Activated CD4-positive, alpha-beta T cell treated with anti-CD3 and anti-CD28 coated beads for 36 hours (primary cell): ENCODE data around the gene VEPH1. TPM values are rescaled to one million over a fixed set of nuclear protein-coding genes. Genes with fewer than 3 reads are reported as not detected.

Experiments
- ATAC-seq: fragments of 200-7000 bp; cut with Tn5 transposase; one replicate; pipeline ENCODE4 v1.10.0; 2021; ENCODE audit warnings: mild to moderate bottlenecking, moderate library complexity
- CTCF ChIA-PET: fragments of 350-600 bp; sonication (Branson Sonifier 250); formaldehyde crosslinking; loops from one replicate; lab custom pipeline; 2021; ENCODE audit warnings: antibody characterized with exemption; lab: Charles Lee
- POLR2A ChIA-PET: fragments of 350-600 bp; sonication (Branson Sonifier 250); formaldehyde crosslinking; loops from one replicate; lab custom pipeline; 2021; ENCODE audit warnings: antibody characterized with exemption, inconsistent platforms; lab: Charles Lee
- DNase-seq: peaks from one replicate; pipeline ENCODE4 v3.0.0-alpha.2; 2020
- H3K27ac Mint-ChIP-seq: one replicate; pipeline ENCODE4 v1.8.0; 2021; ENCODE audit warnings: mixed read lengths
- H3K27me3 Mint-ChIP-seq: one replicate; pipeline ENCODE4 v1.8.0; 2021; ENCODE audit warnings: mixed read lengths
- H3K36me3 Mint-ChIP-seq: one replicate; pipeline ENCODE4 v1.8.0; 2021; ENCODE audit warnings: low read depth, mixed read lengths
- H3K4me1 Mint-ChIP-seq: one replicate; pipeline ENCODE4 v1.8.0; 2021; ENCODE audit warnings: mixed read lengths
- H3K4me3 Mint-ChIP-seq: one replicate; pipeline ENCODE4 v1.8.0; 2021; ENCODE audit warnings: mild to moderate bottlenecking, moderate library complexity, mixed read lengths
- H3K9me3 Mint-ChIP-seq: one replicate; pipeline ENCODE4 v1.8.0; 2021; ENCODE audit warnings: low read depth, mixed read lengths
- intact Hi-C, 2 experiments: fragments of 100-400 bp; cut with DNase I in 1 of 2; cut with micrococcal nuclease in 1 of 2; formaldehyde crosslinking; loops; one replicate each; pipeline versions ENCODE4 v1.14.2 to v1.15.1; 2022 to 2024; cut with DNase I, micrococcal nuclease
- total RNA-seq, 2 experiments: library from RNA; stranded (reverse); gene quantifications; one replicate each; pipeline ENCODE4 v1.2.3, GENCODE V29; 2021

VEPH1 gene
- total RNA-seq, 2 experiments from 2014 or later, result not detected

- CTCF ChIA-PET, result no interaction called here
- Mint-ChIP-seq H3K27me3 (no peaks in the 10 kb centered on the region), H3K9me3 (no peaks in the 10 kb centered on the region), H3K27ac (no peak overlapping the region), H3K36me3 (no peaks in the 10 kb centered on the region), H3K4me3 (no peak overlapping the region), H3K4me1 (no peaks in the 10 kb centered on the region)
- intact Hi-C loops, result no loop called here
- POLR2A ChIA-PET, result interaction anchor here (0.7 kb wide), 1 partner anchor 52 kb away, joined by 3 read pairs; no protein-coding TSS in a partner anchor
- DNase-seq (no peak), ATAC-seq (no peak)
Measured at GRCh38 chr3:157406394-157406793, 96.8 kb downstream of the VEPH1 start.

DNA sequence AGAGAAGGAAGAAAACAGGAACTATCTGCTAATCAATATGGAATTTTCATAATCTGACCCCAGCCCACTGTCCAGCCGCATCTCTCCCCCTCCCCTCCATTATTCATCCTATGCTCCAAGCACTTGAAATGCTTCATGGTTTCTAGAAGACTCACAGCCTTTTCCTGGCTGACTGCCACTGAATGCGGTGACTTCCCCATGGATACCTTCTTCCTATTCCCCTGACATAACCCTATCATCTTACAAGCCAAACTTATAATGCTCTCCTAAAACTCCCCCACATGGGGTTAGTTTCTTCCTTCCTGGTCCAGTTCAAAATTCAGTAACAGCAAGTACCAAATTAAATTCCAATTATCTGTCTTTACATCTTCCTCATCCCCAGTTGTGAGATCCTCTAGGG, 97.8 kb downstream of the VEPH1 start:
- Mint-ChIP-seq H3K36me3 (no peaks in the 10 kb centered on the region), H3K4me1 (no peaks in the 10 kb centered on the region), H3K9me3 (no peaks in the 10 kb centered on the region), H3K4me3 (no peak overlapping the region), H3K27me3 (no peaks in the 10 kb centered on the region), H3K27ac (no peak overlapping the region)
- ATAC-seq (no peak), DNase-seq (no peak)
- intact Hi-C loops, result no loop called here
- POLR2A ChIA-PET, result no interaction called here
- CTCF ChIA-PET, result no interaction called here

- intact Hi-C loops, result no loop called here
- H3K36me3 Mint-ChIP-seq, result no peaks in the 10 kb centered on the region
- no peaks in the 10 kb centered on the region for H3K4me1 Mint-ChIP-seq
- no peak overlapping the region for H3K27ac Mint-ChIP-seq
- ChIA-PET POLR2A (no interaction called here), CTCF (no interaction called here)
- H3K9me3 Mint-ChIP-seq, result no peaks in the 10 kb centered on the region
- ATAC-seq, result no peak
- no peak overlapping the region for H3K4me3 Mint-ChIP-seq
- no peaks in the 10 kb centered on the region for H3K27me3 Mint-ChIP-seq
- DNase-seq, result no peak
Measured at GRCh38 chr3:157404381-157404780, 98.8 kb downstream of the VEPH1 start.

DNA sequence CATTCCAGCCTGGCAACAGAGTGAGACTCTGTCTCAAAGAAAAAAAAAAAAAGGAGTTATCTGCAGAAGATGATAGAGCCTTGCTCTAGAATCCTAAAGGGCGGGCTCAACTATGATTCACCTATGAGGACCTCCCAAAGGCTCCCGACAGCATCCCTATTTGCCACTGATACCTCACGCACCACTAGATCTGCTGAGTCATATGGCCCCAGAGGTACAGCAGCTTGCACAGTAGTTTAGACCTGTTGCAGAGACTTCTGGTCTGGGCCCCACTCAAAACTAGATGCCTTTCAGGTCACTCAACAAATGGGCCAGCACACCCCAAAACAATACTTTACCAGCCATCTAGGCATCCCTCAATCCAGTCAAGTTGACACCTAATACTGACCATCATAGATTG, 104.6 kb downstream of the VEPH1 start:
- Mint-ChIP-seq H3K4me1 (no peaks in the 10 kb centered on the region), H3K27me3 (peaks cover 3% of the 10 kb centered on the region), H3K36me3 (no peaks in the 10 kb centered on the region), H3K4me3 (no peak overlapping the region), H3K9me3 (no peaks in the 10 kb centered on the region), H3K27ac (no peak overlapping the region)
- DNase-seq (no peak), ATAC-seq (no peak)
- ChIA-PET CTCF (no interaction called here), POLR2A (no interaction called here)
- intact Hi-C loops, result no loop called here

GRCh38 chr3:157394411-157394810, 108.8 kb downstream of the VEPH1 start:
- H3K4me3 Mint-ChIP-seq, result no peak overlapping the region
- H3K36me3 Mint-ChIP-seq, result peaks cover 2% of the 10 kb centered on the region
- ChIA-PET POLR2A (no interaction called here), CTCF (no interaction called here)
- peaks cover 3% of the 10 kb centered on the region for H3K9me3 Mint-ChIP-seq
- H3K27ac Mint-ChIP-seq, result no peak overlapping the region
- ATAC-seq (no peak), DNase-seq (no peak)
- peaks cover 3% of the 10 kb centered on the region for H3K27me3 Mint-ChIP-seq
- intact Hi-C loops, result no loop called here
- H3K4me1 Mint-ChIP-seq, result no peaks in the 10 kb centered on the region

DNA sequence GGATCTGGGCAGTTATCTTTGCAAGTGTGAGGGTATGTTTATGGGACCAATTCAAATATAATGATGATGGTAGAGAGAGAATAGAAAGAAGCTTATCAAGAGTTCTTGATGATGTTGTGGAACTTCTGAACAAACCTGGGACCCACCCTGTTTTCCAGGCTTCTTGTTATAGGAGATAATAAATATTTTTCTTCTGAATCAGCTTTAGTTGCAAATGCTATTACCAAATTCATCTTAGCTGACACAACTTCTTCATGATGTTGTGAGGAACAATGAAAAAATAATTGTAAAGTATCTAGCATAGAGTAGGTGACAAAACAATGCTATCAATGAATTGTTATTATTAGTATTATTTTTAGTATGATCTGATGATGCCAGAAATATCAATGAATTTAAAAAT, 110.1 kb downstream of the VEPH1 start:
- CTCF ChIA-PET, result no interaction called here
- intact Hi-C loops, result no loop called here
- no peaks in the 10 kb centered on the region for H3K4me1 Mint-ChIP-seq
- no peak overlapping the region for H3K4me3 Mint-ChIP-seq
- POLR2A ChIA-PET, result no interaction called here
- ATAC-seq (no peak), DNase-seq (no peak)
- H3K27ac Mint-ChIP-seq, result no peak overlapping the region
- H3K36me3 Mint-ChIP-seq, result peaks cover 2% of the 10 kb centered on the region
- peaks cover 3% of the 10 kb centered on the region for H3K9me3 Mint-ChIP-seq
- peaks cover 3% of the 10 kb centered on the region for H3K27me3 Mint-ChIP-seq

DNA sequence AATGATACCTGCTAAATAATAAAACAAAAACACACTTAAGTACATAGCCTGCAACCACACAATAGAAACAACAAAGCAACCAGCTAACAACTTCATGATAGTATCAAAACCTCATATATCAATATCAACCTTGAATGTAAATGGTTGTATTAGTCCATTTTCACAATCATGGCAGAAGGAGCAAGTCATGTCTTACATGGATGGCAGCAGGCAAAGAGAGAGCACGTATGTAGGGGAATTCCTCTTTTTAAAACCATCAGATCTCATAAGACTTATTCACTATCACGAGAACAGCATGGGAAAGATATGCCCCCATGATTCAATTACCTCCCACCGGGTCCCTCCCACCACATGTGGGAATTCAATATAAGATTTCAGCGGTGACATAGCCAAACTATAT, 111.1 kb downstream of the VEPH1 start:
- Mint-ChIP-seq H3K27me3 (peaks cover 2% of the 10 kb centered on the region), H3K36me3 (peaks cover 2% of the 10 kb centered on the region), H3K9me3 (peaks cover 3% of the 10 kb centered on the region), H3K4me1 (no peaks in the 10 kb centered on the region), H3K4me3 (no peak overlapping the region), H3K27ac (no peak overlapping the region)
- intact Hi-C loops, result no loop called here
- ATAC-seq (no peak), DNase-seq (no peak)
- CTCF ChIA-PET, result no interaction called here
- POLR2A ChIA-PET, result no interaction called here

- H3K4me3 Mint-ChIP-seq, result no peak overlapping the region
- CTCF ChIA-PET, result no interaction called here
- H3K9me3 Mint-ChIP-seq, result peaks cover 3% of the 10 kb centered on the region
- H3K27me3 Mint-ChIP-seq, result no peaks in the 10 kb centered on the region
- no peaks in the 10 kb centered on the region for H3K4me1 Mint-ChIP-seq
- intact Hi-C loops, result no loop called here
- H3K27ac Mint-ChIP-seq, result no peak overlapping the region
- POLR2A ChIA-PET, result no interaction called here
- peaks cover 2% of the 10 kb centered on the region for H3K36me3 Mint-ChIP-seq
- no peak for DNase-seq
- no peak for ATAC-seq
Measured at GRCh38 chr3:157390713-157391515, 112.3 kb downstream of the VEPH1 start.

GRCh38 chr3:157388976-157389375, 114.2 kb downstream of the VEPH1 start:
- Mint-ChIP-seq H3K4me3 (no peak overlapping the region), H3K4me1 (no peaks in the 10 kb centered on the region), H3K27me3 (no peaks in the 10 kb centered on the region), H3K9me3 (peaks cover 3% of the 10 kb centered on the region), H3K27ac (no peak overlapping the region), H3K36me3 (peaks cover 2% of the 10 kb centered on the region)
- intact Hi-C loops, result no loop called here
- CTCF ChIA-PET, result no interaction called here
- ATAC-seq (no peak), DNase-seq (no peak)
- POLR2A ChIA-PET, result no interaction called here

- intact Hi-C loops, result no loop called here
- no peaks in the 10 kb centered on the region for H3K4me1 Mint-ChIP-seq
- CTCF ChIA-PET, result interaction anchor here (1.3 kb wide), 1 partner anchor 145 kb away, joined by 5 read pairs; no protein-coding TSS in a partner anchor
Measured at GRCh38 chr3:157387708-157388435, 115.3 kb downstream of the VEPH1 start.

GRCh38 chr3:157384491-157384890, 118.7 kb downstream of the VEPH1 start:
- Mint-ChIP-seq H3K9me3 (no peaks in the 10 kb centered on the region), H3K4me1 (no peaks in the 10 kb centered on the region), H3K36me3 (no peaks in the 10 kb centered on the region), H3K27ac (no peak overlapping the region), H3K4me3 (no peak overlapping the region), H3K27me3 (no peaks in the 10 kb centered on the region)
- POLR2A ChIA-PET, result no interaction called here
- intact Hi-C loops, result no loop called here
- DNase-seq (no peak), ATAC-seq (no peak)
- CTCF ChIA-PET, result no interaction called here

More at GRCh38 chr3:157387708-157388435, 115.3 kb downstream of the VEPH1 start:
- Mint-ChIP-seq H3K27me3 (no peaks in the 10 kb centered on the region), H3K27ac (no peak overlapping the region), H3K36me3 (peaks cover 2% of the 10 kb centered on the region), H3K4me3 (no peak overlapping the region), H3K9me3 (peaks cover 3% of the 10 kb centered on the region)
- POLR2A ChIA-PET, result no interaction called here
- DNase-seq (no peak), ATAC-seq (no peak)

DNA sequence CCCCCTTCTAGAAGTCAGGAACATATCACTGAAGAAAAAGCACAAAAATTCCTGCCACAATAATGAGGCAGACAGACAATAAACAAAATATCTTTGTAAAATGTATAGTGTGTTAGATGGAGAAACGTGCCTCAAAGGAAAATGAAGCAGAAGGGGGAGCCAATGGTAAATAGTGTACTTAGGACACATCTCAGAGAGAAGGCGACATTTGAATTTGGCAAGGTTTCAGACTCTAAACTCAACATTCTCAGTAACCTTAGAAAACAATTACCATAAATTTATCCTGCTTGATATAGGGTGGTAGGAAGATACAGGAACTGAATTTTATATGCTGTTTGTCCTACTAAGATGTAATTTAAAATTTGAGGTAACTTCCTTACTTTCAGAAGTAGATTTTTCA, 119.2 kb downstream of the VEPH1 start:
- intact Hi-C loops, result no loop called here
- H3K9me3 Mint-ChIP-seq, result no peaks in the 10 kb centered on the region
- H3K4me1 Mint-ChIP-seq, result no peaks in the 10 kb centered on the region
- H3K4me3 Mint-ChIP-seq, result no peak overlapping the region
- ChIA-PET POLR2A (no interaction called here), CTCF (no interaction called here)
- no peak for DNase-seq
- no peak for ATAC-seq
- H3K27me3 Mint-ChIP-seq, result no peaks in the 10 kb centered on the region
- H3K36me3 Mint-ChIP-seq, result no peaks in the 10 kb centered on the region
- H3K27ac Mint-ChIP-seq, result no peak overlapping the region
